ENCODE data around the gene NALF2.

The NALF2 gene

GRCh38 chrX:69530306-69530705 lies 26.2 kb downstream of the NALF2 start:
- no peak for DNase-seq

DNA sequence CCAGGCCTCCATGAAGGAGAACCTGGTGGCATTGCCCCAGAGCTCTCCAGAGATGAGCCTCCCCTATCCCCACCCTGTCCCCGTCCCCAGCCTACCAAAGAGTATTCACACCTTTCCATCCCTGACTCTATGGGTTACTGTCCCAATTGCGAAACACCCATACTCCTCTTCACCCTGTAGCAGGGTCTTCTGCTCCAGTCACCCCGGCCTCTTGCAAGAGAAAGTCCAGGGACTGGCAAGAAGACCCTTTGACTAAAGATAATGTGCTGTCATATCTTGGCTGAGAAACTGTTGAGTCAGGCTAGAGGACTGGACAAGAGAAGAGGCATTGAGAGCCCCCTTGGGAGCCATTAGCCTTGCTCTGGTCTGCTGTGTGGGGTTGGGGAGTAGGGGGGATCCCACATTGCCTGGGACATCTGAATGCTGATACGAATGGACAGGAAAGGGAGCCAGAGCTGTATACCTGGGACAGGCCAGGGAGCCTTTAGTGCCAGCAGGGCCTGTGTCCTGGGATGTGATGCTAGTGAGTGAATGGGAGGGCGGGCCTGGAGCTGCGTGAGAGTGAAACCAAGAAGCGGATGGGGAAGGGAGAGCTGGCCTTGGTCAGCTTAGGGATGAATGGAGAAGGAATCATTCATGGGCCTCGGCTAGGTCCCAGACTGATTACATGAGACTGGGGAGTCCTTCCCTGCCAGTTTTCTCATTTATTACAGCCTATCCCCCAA lies 27.1 kb downstream of the NALF2 start:
- no peak for DNase-seq

DNA sequence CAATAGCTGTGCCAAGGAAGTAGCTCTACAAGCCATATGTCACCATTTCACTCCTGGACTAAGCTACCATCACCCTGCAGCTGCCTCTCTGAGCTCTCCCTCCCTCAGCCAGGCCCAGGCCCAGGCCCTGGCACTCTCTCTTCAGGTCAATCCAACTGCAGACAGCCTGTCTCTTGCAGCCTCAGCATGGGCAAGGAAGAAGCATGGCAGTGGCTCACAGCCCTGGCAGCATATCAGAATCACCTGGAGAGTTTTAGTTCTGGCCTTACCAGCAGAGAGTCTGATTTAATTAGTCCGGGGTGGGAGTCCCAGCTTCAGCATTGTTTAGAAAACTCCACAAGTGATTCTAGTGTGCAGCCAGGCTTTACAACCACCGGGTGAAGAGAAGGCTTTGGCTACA lies 31.5 kb downstream of the NALF2 start:
- DNase-seq: peak; percentile 31

DNA sequence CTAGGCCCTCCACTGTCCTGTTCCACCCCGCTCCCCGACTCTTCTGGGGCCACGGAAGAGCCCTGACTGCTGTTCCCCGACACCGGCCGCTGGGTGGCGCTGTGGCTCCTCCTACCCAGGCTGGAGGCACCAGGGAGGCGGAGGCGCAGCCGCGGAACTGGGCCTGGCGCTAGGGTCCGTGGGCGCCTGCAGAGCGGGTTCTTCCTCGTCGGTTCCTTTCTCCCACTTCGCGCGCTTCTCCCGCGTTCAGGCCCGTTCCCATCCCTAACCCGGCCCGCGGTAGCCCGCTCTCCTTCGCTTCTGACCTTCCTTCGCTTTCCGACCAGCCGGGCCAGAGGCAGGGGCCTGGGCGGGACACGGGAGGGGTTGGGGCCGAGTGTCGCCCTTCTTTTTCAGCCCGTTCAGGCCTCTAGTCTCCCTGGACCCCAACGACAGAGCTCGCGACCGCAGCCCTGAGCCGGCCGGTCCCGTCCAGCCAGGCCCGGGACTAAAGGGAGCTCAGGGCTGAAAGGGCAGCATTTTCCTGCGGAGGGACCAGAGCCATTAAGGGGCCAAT lies 34.3 kb downstream of the NALF2 start:
- DNase-seq: peak; percentile 39

DNA sequence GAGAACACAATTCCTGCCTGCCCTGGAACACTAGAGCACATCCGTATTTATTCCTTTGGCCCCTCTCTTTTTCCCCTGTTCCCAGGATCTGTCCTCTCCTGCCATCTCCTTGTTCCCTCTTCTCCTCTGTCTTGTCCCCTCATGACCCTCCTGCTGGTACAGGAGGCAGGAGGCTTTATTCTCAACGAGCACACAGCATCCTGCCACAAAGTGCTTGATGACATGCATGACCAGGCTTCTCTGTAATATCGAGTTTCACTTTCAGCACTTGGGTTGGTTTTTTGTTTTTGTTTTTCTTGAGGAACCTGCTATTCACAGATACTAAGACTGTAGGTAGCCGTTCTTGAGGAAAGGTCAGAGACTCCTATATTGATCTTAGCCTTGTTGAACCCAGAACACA lies 35.3 kb downstream of the NALF2 start:
- DNase-seq: no peak

GRCh38 chrX:69541956-69542355 lies 37.8 kb downstream of the NALF2 start:
- no peak for DNase-seq

- DNase-seq: no peak
These were observed 39.4 kb downstream of the NALF2 start for GRCh38 chrX:69543572-69543971.

DNA sequence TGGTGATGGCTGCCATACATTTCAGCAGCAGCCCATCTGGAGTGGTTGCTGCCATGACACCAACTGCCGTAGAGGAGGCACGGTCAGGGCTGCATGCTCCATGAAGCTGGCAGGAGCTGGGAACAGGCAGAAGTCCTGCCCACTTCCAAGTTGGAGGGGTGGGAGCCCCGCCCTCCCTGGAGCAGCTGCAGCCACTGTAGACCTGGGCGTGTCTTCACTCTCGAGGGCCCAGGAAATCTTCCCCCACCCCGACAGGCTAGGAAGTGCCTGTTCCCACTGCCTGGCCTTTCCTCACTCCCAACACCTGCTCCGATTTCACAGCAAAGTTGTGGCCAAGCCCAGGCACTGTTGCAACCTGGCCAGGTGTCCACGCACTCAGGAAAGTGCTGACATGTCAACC lies 42.3 kb downstream of the NALF2 start:
- DNase-seq: no peak

DNA sequence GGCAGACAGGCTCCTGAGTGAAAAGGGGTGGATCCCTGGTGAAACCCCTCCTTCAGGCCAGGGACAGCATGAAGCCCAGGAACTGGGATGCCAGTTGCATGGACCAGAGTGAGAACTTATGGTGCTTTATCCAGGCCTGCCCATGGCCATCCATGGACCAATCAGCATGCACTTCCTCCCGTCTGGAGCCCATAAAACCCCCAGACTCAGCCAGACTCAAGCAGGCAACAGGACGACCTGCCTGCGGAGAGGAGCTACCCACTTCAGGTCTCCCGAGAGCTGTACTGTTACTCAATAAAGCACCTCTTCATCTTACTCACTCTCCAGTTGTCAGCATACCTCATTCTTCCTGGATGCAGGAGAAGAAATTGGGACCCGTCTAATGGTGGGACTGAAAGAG lies 42.9 kb downstream of the NALF2 start:
- DNase-seq: no peak

DNA sequence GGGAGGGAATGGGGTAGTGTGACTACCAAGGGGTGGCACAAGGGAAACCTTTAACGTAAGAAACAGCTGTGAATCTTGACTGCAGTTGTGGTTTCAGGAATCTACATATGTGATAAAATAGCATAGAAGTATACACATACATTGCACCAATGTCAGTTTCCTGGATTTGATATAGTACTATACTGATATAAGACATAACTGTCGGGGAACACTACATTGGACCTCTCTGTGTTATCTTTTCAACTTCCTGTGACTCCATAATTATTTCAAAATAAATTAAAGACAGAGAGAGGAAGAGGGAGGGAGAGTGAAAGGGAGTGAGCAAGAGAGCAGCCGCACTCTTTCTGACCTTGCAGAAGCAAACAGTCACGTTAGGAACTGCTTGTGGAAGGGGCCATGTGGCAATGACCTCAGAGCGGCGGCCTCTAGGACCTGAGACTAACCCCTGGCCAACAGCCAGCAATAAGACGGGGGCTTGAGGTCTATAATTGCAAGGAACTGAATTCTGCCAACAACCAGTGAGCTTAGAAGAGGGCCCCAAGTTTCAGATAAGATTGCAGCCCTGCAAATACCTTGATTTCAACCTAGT lies 47.4 kb downstream of the NALF2 start:
- no peak for DNase-seq

DNA sequence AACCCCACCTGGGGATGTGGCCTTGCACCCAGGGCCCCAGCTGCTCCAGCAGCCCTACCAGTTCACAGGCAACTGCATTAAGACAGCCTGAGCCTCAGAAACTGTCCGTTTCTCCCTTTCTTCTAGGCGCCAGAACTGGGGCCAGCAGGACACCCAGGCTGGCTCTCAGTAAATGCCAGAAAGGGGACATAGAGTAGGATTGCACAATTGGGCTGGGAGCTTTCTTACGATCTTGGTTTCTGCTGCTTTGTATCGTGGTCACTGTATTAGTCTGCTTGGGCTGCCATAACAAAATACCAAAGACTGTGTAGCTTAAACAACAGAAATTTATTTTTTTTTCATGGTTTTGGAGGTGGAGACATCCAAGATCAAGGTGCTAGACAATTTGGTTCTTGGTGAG lies 48.4 kb downstream of the NALF2 start:
- no peak for DNase-seq
